Skeletal muscle cell (primary cell): ENCODE measurements around the gene SLC1A3.

Experiments used
- DNase-seq: peaks from one replicate; pipeline ENCODE4 v3.0.0-alpha.2; 2010; ENCODE audit warnings: low read depth
- H3K4me3 ChIP-seq: 2 replicates; pipeline ENCODE4 v1.5.1; 2011; ENCODE audit warnings: low read depth, mild to moderate bottlenecking, control low read depth, low read length, moderate library complexity

Gene SLC1A3

GRCh38 chr5:36651761-36652685 is 45.6 kb downstream of the SLC1A3 start:
- no peak for DNase-seq
- no peak overlapping the region for H3K4me3 ChIP-seq

GRCh38 chr5:36653044-36653705 is 46.8 kb downstream of the SLC1A3 start:
- no peak overlapping the region for H3K4me3 ChIP-seq
- DNase-seq = no peak

- DNase-seq = no peak
- H3K4me3 ChIP-seq = no peak overlapping the region
Observed at GRCh38 chr5:36654564-36654963, 48.2 kb downstream of the SLC1A3 start.

- no peak overlapping the region for H3K4me3 ChIP-seq
- DNase-seq = no peak
Observed at GRCh38 chr5:36655161-36655560, 48.8 kb downstream of the SLC1A3 start.

GRCh38 chr5:36656556-36656955 is 50.1 kb downstream of the SLC1A3 start:
- DNase-seq = no peak

GRCh38 chr5:36657563-36657995 is 51.2 kb downstream of the SLC1A3 start:
- peak; percentile 99 for DNase-seq
- no peak overlapping the region for H3K4me3 ChIP-seq

More at GRCh38 chr5:36656556-36656955, 50.1 kb downstream of the SLC1A3 start:
- H3K4me3 ChIP-seq = no peak overlapping the region

- no peak overlapping the region for H3K4me3 ChIP-seq
- no peak for DNase-seq
Observed at GRCh38 chr5:36658038-36658756, 51.8 kb downstream of the SLC1A3 start.

GRCh38 chr5:36659411-36659810 is 53.0 kb downstream of the SLC1A3 start:
- H3K4me3 ChIP-seq = no peak overlapping the region
- no peak for DNase-seq

GRCh38 chr5:36660397-36661049 is 54.1 kb downstream of the SLC1A3 start:
- no peak for DNase-seq
- no peak overlapping the region for H3K4me3 ChIP-seq

- DNase-seq = no peak
Observed at GRCh38 chr5:36661456-36662220, 55.2 kb downstream of the SLC1A3 start.

GRCh38 chr5:36662291-36662851 is 56.0 kb downstream of the SLC1A3 start:
- no peak for DNase-seq
- no peak overlapping the region for H3K4me3 ChIP-seq

More at GRCh38 chr5:36661456-36662220, 55.2 kb downstream of the SLC1A3 start:
- H3K4me3 ChIP-seq = no peak overlapping the region

GRCh38 chr5:36664766-36665165 is 58.4 kb downstream of the SLC1A3 start:
- DNase-seq = no peak

GRCh38 chr5:36665628-36666027 is 59.2 kb downstream of the SLC1A3 start:
- H3K4me3 ChIP-seq = no peak overlapping the region
- DNase-seq = no peak

More at GRCh38 chr5:36664766-36665165, 58.4 kb downstream of the SLC1A3 start:
- no peak overlapping the region for H3K4me3 ChIP-seq

- H3K4me3 ChIP-seq = no peak overlapping the region
- DNase-seq = no peak
Observed at GRCh38 chr5:36666274-36666673, 59.9 kb downstream of the SLC1A3 start.

GRCh38 chr5:36666986-36667385 is 60.6 kb downstream of the SLC1A3 start:
- no peak for DNase-seq
- H3K4me3 ChIP-seq = no peak overlapping the region

GRCh38 chr5:36667824-36668223 is 61.4 kb downstream of the SLC1A3 start:
- DNase-seq = no peak
- no peak overlapping the region for H3K4me3 ChIP-seq

GRCh38 chr5:36669015-36669651 is 62.7 kb downstream of the SLC1A3 start:
- no peak for DNase-seq
- no peak overlapping the region for H3K4me3 ChIP-seq

GRCh38 chr5:36670548-36670947 is 64.1 kb downstream of the SLC1A3 start:
- no peak for DNase-seq

More at GRCh38 chr5:36670548-36670947, 64.1 kb downstream of the SLC1A3 start:
- no peak overlapping the region for H3K4me3 ChIP-seq
